Raji (cell line): ENCODE results near the gene ABCC4.

Source experiments
- POLR2A ChIP-seq: IDR thresholded peaks from 2 replicates; pipeline ENCODE4 v1.6.1; 2011; ENCODE audit warnings: low read depth, low read length, control low read depth; ENCODE audit not compliant: insufficient read depth

The ABCC4 gene, protein sequence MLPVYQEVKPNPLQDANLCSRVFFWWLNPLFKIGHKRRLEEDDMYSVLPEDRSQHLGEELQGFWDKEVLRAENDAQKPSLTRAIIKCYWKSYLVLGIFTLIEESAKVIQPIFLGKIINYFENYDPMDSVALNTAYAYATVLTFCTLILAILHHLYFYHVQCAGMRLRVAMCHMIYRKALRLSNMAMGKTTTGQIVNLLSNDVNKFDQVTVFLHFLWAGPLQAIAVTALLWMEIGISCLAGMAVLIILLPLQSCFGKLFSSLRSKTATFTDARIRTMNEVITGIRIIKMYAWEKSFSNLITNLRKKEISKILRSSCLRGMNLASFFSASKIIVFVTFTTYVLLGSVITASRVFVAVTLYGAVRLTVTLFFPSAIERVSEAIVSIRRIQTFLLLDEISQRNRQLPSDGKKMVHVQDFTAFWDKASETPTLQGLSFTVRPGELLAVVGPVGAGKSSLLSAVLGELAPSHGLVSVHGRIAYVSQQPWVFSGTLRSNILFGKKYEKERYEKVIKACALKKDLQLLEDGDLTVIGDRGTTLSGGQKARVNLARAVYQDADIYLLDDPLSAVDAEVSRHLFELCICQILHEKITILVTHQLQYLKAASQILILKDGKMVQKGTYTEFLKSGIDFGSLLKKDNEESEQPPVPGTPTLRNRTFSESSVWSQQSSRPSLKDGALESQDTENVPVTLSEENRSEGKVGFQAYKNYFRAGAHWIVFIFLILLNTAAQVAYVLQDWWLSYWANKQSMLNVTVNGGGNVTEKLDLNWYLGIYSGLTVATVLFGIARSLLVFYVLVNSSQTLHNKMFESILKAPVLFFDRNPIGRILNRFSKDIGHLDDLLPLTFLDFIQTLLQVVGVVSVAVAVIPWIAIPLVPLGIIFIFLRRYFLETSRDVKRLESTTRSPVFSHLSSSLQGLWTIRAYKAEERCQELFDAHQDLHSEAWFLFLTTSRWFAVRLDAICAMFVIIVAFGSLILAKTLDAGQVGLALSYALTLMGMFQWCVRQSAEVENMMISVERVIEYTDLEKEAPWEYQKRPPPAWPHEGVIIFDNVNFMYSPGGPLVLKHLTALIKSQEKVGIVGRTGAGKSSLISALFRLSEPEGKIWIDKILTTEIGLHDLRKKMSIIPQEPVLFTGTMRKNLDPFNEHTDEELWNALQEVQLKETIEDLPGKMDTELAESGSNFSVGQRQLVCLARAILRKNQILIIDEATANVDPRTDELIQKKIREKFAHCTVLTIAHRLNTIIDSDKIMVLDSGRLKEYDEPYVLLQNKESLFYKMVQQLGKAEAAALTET (N-terminal part only)

DNA sequence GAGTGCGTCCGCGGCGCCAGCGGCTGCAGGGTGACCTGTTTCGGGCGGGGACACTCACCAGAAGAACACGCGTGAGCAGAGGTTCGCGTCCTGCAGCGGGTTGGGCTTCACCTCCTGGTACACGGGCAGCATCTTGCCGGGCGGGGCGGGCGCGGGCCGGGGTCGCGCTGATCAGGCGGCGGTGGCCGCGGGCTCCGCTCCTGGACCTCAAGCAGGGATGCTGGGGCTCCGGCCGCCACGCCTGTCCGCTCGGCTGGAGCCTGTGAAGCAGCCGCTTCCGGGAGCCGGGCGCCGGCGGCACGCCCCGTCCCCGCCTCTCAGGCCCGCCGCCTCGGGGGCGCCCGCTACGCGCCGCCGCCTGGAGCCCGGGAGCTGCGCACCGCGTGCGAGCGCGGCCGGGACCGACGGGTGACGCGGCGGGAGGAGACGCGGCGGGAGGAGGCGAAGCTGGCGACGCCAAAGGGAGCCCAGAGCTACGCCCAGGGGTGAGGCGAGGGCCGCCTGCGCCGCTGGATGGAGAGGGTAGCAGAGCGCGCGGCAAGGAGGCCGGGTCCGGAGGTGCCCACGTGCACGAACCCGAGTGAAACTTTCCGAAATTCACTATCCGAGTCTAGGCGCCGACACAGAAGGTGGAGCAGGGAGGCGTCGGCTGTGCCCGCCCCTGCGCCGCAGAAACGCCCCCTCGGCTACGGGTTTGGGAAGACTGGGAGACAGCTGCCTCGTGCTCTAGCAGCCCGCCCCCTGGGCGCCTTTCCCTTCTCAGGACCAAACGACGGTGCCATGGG is at the start of gene ABCC4:
Gene ABCC4 (minus strand): TSS at position 269 of the 785 bp plus-strand sequence. CDS start 137 bp downstream, at position 132.
- peak; percentile 50 for TF ChIP-seq POLR2A

DNA sequence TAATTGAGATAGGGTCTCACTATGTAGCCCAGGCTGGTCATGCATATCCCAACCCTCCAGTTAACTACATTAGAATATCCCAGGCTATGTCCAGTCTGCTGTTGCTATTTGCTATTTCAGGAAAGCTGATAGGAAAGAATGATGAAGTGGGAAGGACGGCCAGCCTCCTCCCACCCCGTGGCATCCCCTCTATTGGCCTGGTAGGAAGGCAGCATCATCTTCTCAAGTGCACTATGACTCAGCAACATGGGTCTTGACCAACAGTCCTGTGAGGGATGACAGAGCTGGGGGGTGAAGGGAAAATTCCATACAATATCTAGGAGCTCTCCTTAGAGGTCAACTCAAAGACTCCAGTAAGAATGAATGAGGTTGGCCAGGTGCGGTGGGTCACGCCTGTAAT is 48.0 kb upstream of the ABCC4 start:
- no peak for TF ChIP-seq POLR2A

DNA sequence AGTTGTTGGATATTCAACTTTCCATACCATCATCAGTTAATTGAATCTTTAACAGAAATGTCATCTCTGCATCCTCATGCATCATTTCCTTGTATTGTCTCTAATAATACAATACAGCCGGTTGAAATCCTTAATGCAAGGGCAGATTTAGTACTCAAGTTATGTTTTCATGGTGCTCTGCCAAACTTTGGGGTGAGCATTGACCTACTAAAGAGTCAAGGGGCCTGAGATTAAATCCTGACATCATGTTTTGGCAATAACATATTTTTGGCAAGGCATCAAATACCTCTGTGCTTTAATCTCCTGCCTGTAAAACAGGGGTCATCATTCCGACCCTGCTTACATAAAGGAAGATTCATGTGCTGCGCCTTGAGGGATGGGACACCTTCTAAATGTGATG is 42.7 kb upstream of the ABCC4 start:
- no peak for TF ChIP-seq POLR2A

DNA sequence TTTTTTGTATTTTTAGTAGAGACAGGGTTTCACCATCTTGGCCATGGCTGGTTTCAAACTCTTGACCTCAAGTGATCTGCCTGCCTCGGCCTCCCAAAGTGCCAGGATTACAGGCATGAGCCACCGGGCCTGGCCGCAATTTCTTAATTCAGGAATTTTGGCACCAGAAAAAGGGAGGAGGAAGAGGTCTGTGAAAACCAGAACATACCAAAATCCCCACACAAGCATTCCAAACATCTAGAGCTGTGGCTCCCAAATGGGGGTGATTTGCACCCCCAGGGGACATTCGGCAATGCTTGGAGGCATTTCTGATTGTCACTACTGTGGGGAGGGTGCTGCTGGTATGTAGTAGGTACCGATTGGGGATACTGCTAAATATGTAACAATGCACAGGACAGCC is 40.2 kb upstream of the ABCC4 start:
- no peak for TF ChIP-seq POLR2A

DNA sequence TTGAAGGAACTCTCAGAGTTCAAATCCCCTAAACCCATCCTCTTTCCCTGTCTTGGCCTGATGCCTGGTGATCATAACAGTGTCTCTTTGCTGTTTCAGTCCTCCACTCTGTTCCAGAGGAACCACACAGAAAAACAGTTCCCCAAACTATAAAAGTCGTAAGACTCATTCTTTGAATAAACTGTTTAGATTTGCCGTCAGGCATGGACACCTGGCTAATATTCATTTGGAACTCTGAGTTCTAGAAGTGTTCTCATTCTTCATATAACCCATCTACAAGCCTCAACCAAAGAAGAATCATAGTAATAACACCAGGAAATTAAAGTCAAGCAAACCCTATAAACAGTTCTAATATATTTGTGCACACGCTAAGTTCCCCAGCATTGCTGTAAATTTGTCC is 37.7 kb upstream of the ABCC4 start:
- TF ChIP-seq POLR2A = no peak

DNA sequence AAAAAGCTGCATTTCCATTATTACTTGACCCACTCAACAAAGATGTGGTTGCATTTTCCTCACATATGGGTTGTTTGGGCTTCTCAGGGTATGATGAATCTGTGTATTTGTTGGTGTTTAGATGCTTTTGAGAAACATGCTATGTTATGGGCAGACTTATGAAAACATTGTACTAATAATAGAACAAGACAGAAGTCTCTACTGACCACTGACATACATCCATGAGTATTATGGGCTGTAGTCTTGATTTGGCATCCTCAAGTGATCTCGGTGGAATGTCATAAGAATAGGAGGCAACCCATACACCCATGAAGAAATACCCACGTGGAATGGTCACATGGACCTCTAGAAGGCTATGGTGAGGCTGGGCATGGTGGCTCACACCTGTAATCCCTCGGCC is 36.3 kb upstream of the ABCC4 start:
- TF ChIP-seq POLR2A = no peak

DNA sequence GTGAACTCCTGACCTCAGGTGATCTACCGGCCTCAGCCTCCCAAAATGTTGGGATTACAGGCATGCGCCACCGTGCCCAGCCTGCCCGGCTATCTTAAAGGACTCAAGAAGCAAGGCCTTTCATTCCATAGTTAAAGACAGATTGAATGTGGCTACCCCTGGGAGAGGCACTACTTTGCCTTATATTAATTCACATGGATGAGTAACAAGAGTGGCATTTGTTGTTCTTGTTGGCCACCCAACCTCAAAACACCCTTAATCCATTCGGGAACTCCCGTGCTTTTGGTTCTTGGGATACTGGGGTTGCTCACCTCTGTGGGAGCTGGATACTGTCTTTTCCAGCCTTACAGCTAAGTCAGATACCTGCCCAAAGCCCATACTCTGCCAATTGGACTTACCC is 34.4 kb upstream of the ABCC4 start:
- no peak for TF ChIP-seq POLR2A

DNA sequence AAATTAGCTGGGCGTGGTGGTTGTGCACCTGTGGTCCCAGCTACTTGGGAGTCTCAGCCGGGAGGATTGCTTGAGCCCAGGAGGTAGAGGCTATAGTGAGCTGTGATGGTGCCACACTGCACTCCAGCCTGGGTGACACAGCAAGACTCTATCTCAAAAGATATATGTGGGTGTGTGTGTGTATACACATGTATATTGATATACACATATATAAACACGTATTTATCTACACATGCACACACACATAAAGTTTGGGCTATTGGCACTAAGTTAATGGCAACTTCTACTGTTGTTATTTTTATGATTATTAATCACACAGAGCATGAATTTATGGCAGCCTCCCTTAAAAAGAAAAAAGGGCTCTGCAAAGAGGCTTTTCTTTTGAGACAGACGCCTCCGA is 27.1 kb upstream of the ABCC4 start:
- TF ChIP-seq POLR2A = no peak

DNA sequence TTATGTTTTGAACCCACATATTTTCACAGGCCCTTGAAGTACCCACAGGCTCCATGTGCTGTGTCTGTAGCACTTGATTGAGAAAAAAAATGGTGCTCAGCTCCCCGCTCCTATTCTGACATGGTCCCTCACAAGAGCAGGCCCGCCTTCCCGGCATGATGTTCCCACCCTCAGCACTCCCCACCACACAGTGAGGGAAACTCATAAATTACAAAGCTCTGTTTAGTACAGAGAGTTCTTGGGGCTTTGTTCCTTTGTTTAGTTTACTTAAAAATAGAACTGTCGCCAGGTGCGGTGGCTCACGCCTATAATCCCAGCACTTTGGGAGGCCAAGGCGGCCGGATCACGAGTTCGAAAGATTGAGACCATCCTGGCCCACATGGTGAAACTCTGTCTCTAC is 25.9 kb upstream of the ABCC4 start:
- TF ChIP-seq POLR2A = no peak

DNA sequence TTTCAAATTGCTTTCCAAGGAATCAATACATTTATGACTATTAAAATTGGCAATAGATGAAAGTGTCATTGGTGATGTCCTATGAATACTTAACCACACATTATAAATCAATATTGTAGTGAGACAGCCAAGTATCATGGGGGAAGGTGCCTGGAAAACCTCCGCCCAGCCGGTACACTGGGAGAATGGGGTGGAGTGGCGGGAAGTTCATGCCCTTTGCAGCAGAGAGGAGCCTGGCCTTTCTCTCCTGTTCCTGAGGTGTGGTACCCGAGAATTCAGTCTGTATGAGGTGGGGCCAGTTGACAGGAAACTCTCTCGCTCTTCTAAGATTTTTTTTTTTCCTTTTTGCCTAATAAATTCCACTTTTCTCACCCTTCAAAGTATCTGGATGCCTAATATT is 25.4 kb upstream of the ABCC4 start:
- TF ChIP-seq POLR2A = no peak

DNA sequence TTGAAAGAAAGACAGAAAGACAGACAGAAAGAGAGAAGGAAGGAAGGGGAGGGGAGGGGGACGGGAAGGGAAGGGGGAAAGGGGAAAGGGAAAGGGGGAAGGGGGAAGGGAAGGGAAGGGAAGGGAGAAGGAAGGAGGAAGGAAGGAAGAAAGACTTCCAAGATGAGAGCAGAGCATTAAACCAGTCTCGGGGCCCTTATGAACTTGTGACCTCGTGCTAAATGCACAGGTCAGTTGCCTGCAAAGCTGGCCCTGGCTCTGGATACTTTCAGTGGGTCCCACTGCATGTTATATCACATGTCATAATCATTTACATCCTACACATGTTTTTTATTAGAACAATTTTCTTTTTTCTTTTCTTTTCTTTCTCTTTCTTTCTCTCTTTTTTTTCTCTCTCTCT is 24.2 kb upstream of the ABCC4 start:
- TF ChIP-seq POLR2A = no peak

DNA sequence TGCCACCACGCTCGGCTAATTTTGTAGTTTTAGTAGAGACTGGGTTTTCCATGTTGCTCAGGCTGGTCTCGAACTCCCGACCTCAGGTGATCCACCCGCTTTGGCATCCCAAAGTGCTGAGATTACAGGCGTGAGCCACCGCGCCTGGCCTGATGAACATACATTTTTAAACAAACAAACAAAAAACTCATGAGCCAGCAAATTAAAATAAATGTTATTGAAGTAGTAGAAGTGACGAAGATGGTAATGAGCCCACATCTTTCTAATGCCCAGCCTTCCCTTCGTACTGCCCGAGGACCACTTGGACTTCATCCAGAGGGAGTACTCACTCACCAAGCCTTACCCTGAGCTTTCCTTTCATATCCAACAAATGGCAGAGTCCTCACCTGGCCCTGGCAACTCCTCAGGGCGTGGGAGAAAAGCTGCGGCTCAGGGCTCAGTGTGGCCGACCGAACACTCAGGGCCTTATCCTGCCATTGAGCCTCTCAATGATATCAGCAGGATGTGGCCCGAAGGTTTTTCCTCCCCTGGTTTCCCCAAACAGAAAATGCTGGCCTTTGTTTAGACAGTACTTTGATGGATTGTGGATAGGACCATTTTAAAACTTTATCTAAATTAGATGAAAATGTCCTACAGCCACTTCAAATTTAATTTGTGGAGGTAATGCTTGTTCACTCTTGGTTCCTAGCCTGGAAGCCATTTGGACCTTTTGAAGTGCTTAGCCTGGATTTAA is 22.8 kb upstream of the ABCC4 start:
- no peak for TF ChIP-seq POLR2A

DNA sequence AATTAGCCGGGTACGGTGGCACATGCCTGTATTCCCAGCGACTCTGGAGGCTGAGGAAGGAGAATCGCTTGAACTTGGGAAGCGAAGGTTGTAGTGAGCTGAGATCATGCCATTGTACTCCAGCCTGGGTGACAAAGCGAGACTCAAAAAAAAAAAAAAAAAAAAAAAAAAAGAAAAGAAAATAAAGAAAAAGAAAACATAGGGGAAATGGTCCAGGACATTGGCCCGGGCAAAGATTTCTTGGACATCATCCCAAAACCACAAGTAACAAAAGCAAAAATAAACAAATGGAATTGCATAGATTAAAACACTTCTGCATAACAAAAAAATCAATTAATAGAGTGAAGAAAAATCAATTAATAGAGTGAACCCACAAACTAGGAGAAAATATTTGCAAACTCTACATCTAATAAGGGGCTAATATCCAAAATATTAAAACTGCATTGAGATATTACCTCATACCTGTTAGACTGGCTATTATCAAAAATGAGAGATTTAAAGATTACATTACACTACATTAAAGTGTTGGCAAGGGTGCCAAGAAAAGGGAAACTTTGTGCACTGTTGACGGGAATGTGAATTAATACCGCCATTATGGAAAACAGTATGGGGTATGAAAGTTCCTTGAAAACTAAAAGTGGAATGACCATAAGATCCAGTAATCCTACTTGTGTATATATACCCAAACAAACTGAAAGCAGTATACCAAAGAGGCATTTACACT is 18.5 kb upstream of the ABCC4 start:
- no peak for TF ChIP-seq POLR2A
